ENCODE measurements around the gene FYB1.

DNA sequence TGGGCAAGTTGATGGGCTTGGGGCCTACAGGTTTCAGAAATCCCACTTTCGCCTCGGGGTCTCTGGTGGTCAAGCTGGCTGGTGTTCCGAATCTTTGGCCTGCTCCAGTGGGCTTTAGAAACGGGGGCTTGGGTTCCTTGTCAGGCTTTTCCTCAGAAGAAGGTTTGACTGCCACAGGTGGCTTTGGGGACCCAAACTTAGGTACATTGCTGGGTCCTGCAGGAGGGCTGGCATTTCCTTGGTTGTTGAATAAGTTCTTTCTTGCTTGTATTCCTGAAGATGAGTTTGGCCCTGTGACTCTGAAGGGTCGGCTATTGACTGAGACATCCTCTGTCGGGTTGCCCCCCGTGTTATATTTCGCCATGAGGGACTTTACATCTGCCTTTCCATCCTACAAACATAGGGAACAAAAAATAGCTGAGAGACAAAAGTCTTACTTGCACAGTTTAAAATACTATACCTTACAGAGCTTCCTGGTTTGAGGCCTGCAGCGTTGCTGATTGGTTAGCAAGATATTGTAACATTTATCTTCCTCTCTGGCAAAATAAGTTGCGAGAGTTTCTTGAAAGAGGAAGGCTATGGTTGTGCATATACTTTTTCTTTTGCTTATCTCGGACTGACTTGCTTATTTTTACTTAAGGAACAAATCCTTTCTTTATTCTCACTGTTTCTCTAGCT lies 16.6 kb downstream of the FYB1 start:
- TF ChIP-seq, protein P1, sequence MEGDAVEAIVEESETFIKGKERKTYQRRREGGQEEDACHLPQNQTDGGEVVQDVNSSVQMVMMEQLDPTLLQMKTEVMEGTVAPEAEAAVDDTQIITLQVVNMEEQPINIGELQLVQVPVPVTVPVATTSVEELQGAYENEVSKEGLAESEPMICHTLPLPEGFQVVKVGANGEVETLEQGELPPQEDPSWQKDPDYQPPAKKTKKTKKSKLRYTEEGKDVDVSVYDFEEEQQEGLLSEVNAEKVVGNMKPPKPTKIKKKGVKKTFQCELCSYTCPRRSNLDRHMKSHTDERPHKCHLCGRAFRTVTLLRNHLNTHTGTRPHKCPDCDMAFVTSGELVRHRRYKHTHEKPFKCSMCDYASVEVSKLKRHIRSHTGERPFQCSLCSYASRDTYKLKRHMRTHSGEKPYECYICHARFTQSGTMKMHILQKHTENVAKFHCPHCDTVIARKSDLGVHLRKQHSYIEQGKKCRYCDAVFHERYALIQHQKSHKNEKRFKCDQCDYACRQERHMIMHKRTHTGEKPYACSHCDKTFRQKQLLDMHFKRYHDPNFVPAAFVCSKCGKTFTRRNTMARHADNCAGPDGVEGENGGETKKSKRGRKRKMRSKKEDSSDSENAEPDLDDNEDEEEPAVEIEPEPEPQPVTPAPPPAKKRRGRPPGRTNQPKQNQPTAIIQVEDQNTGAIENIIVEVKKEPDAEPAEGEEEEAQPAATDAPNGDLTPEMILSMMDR (conservative IDR thresholded peaks at IDR 0.05 in 1 of 2, IDR thresholded peaks at IDR 0.05 in 1 of 2; ENCODE audit: extremely low read depth in 1 of 2, insufficient read depth in 1 of 2, low read depth in 1 of 2, low read length in 2 of 2) = no peak
- no peak for TF ChIP-seq EZH2 (IDR thresholded peaks at IDR 0.05; ENCODE audit: borderline replicate concordance, low read length)
